Putamen (tissue), 1 donor: ENCODE data around the gene SBK3.
"Not testable (repeated sequence)": the region's sequence is repeated elsewhere in the genome, so short reads cannot be mapped to it uniquely, and the experiment has no call there.

Experiments
- DNase-seq: peaks from one replicate; pipeline ENCODE4 v3.0.0-alpha.2; 2016; ENCODE audit warnings: low spot score

The SBK3 gene

GRCh38 chr19:55539090-55539984 lies 6.0 kb downstream of the SBK3 start:
- DNase-seq: no peak

GRCh38 chr19:55538132-55538531 lies 7.2 kb downstream of the SBK3 start:
- no peak for DNase-seq

GRCh38 chr19:55537741-55538111 lies 7.6 kb downstream of the SBK3 start:
- DNase-seq: no peak

- DNase-seq: no peak
These were observed 8.2 kb downstream of the SBK3 start, which contains the start of gene SBK2 for GRCh38 chr19:55536951-55537740. SBK2 (minus strand) TSS chr19:55537133; CDS start chr19:55536294, 839 bp downstream.

- no peak for DNase-seq
These were observed 9.0 kb downstream of the SBK3 start for GRCh38 chr19:55536366-55536765.

GRCh38 chr19:55535965-55536350 lies 9.4 kb downstream of the SBK3 start:
- DNase-seq: no peak

- DNase-seq: no peak
These were observed 10.0 kb downstream of the SBK3 start for GRCh38 chr19:55535173-55535964.

- not testable (repeated sequence) for DNase-seq
These were observed 11.1 kb downstream of the SBK3 start for GRCh38 chr19:55534280-55534679.

GRCh38 chr19:55530996-55531395 lies 14.3 kb downstream of the SBK3 start:
- no peak for DNase-seq

- no peak for DNase-seq
These were observed 15.6 kb downstream of the SBK3 start for GRCh38 chr19:55529636-55530234.

GRCh38 chr19:55528030-55528803 lies 17.1 kb downstream of the SBK3 start:
- no peak for DNase-seq

- no peak for DNase-seq
These were observed 17.9 kb downstream of the SBK3 start for GRCh38 chr19:55527197-55528029.

- no peak for DNase-seq
These were observed 18.8 kb downstream of the SBK3 start for GRCh38 chr19:55526216-55527196.

- DNase-seq: no peak
These were observed 19.8 kb downstream of the SBK3 start for GRCh38 chr19:55525289-55526101.

- no peak for DNase-seq
These were observed 24.6 kb downstream of the SBK3 start for GRCh38 chr19:55520691-55521292.

- DNase-seq: no peak
These were observed 25.7 kb downstream of the SBK3 start for GRCh38 chr19:55519451-55520311.
